GM19438 (cell line): Measurements from ENCODE around the gene ACTL8.
"Not testable (repeated sequence)": the region's sequence is repeated elsewhere in the genome, so short reads cannot be mapped to it uniquely, and the experiment has no call there.

Source experiments
- ATAC-seq: cut with Tn5 transposase; IDR thresholded peaks from one replicate; pipeline ENCODE4 v1.9.1; 2021; ENCODE audit warnings: low read depth; ENCODE audit not compliant: unreplicated experiment

The ACTL8 gene

DNA sequence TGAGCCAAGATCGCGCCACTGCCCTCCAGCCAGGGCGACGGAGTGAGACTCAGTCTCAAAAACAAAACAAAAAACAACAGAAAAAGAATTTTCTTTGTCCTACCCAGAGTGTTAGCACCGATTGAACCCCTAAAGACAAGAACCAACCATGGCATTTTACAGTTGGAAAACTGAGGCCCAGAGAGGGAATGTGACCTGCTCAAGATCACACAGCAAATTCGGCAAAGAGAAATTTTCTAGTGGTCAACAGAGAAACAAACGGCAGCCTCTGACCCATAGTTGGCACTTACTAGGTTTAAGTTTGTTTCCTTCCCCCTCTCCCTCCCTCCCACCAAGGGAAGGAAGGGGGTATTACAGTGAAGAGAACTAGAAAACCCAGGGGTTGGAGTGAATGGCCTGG lies 20.5 kb upstream of the ACTL8 start:
- no peak for ATAC-seq

DNA sequence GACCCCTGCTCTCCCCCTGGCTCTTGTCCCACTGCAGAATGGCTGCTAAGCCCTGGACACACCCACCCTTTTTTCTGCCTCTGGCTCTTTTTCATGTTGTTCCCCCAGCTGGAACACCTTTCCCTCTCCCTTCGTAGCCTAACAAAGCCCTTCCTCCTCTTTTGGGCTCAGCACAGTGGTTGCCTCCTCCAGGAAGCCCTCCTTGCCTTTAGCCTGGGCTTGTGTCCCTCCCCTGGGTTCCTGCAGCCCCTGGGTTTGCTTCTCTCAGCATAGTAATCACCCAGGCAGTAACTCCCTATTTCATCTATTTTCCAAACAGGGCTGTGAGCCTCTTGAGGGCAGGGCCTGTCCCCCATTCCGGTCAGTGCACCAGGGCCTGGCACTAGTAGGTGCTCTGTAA lies 19.8 kb upstream of the ACTL8 start:
- no peak for ATAC-seq

DNA sequence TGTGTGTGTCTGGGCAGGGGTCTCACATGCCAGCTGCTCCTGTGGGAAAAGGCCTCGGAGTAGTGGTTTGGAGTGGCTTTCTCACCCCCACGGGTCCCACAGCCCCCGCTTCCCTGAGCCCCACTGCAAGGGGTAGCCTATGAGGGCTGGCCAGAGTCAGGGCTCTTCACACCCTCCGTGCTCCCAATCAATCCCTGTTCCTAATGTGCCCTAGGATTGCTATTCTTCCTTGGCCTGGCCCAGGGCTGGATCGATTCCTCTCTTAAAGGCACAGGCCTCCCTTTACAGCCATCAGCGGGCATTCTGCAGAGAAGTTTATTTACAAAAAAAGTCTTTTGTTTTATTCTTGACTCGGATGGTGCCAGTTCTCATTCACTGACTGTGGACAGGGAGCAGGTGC lies 19.3 kb upstream of the ACTL8 start:
- no peak for ATAC-seq

DNA sequence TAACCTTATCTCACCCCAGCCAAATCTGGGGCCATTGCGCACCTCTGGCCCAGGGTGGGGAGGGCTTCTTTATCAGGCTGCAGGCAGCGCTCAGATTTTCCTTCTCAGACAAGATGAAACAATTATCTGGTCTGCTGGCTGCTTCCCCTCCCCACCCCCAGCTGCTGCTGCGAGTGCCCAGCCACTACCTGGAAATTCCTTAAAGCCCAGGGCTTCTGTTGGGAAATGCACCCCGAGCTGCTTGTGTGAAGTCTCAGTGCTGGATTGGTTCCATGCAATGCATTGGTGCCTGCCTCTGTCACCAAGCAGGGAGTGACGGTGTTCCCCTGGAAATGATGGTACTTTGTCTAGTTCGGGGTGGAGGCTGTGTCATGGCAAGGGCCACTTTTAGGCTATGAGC lies 18.5 kb upstream of the ACTL8 start:
- no peak for ATAC-seq

DNA sequence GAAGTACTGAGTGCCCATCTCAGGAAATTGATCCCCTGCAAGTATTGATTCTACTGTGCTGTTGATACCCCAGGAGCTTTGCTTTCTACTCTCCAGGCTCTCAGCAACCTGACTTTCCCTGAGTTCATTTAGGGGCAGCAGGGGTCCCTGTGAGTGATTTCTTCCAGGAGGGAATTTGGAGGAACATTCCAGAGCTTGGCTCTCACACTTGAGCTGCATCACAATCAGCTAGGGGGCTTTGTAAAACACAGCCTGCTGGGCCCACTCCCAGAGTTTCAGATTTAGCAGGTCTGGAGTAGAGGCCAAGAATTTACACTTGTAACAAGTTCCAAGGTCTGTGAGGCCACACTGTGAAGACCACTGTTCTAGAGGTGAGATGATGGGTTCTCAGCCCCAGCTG lies 16.1 kb upstream of the ACTL8 start:
- ATAC-seq, result no peak

DNA sequence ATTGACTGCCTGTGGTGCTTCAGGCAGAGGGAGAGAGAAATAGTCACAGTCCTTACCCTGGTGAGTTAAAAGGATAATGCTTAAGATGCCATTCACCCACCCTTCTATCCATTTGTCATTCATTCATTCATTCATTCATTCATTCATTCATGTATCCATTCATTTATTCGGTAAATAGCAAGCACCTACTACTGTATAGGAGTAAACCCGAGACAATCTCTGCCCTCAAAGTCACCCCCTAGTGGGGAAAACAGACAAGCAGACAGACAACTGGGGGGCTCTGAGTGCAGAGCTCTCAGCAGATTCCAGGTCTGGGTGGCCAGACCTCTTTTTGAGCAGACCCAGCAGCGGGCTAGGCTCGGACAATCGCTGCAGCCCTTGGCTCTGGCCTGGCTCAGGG lies 14.1 kb upstream of the ACTL8 start:
- ATAC-seq, result no peak

DNA sequence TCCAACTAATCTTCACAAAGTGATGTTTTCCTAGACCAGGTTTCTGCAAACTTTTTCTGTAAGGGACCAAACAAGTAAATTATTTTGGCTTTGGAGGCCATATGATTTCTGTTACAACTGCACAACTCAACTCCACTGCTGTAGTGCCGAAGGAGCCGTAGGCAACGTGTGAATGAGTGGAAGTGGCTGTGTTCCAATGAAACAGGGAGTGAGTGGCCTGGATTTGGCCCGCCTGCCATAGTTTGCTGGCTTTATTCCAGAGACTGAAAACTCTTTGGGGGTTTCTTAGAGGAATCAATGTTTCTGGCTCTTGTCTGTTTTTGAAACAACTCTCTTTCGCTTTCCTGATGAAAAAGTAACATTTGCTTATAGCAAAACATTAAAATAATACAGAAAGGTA lies 12.6 kb upstream of the ACTL8 start:
- ATAC-seq, result no peak

DNA sequence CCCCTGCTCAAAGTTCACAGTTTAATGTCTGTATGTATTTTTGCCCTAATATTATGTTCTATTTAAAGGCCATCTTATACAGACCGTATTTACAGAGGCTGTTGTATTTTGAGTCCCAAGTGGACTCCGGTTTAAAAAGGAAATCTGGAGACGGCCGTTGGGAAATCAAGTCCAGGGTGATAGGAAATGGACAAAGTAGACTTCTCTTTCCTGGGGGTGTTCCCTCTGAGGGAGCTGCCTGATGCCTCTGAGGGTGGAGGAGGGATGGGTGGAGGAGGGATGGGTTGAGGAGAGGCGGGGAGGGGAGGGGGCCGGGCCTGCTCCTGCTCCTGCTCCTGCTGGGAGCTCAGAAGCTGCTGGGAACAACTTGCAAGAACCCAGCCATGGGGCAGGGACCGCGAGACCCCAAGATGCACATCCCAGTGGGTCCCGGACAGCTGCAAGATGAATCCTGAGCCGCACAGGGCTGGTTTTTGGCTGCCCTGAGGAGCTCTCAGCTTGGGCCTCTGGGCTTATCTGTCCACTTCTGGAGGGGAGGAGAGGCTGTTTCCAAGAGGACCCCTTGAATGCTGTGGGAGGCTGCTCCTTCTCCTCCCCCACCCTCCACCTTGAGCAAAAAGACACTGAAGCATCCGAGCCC lies 12.0 kb upstream of the ACTL8 start:
- no peak for ATAC-seq

DNA sequence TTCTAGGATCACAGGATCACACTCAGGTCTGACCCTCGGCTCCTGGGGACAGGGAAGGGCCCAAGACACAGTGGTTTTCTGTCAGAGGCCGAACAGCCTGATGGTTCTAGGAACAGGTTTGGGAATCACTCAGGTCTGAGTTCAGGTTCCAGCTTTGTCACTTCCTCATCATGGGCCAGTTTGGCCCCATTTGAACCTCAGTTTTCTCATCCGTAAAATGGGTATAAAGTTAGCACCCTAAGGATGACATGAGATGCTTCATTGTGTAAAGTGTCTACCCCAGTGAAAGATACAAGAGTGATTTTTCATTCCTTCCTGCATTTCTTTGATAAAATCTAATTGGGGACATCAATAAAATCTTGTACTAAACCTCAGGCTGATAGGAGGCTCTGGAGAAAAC lies 11.2 kb upstream of the ACTL8 start:
- ATAC-seq, result no peak

DNA sequence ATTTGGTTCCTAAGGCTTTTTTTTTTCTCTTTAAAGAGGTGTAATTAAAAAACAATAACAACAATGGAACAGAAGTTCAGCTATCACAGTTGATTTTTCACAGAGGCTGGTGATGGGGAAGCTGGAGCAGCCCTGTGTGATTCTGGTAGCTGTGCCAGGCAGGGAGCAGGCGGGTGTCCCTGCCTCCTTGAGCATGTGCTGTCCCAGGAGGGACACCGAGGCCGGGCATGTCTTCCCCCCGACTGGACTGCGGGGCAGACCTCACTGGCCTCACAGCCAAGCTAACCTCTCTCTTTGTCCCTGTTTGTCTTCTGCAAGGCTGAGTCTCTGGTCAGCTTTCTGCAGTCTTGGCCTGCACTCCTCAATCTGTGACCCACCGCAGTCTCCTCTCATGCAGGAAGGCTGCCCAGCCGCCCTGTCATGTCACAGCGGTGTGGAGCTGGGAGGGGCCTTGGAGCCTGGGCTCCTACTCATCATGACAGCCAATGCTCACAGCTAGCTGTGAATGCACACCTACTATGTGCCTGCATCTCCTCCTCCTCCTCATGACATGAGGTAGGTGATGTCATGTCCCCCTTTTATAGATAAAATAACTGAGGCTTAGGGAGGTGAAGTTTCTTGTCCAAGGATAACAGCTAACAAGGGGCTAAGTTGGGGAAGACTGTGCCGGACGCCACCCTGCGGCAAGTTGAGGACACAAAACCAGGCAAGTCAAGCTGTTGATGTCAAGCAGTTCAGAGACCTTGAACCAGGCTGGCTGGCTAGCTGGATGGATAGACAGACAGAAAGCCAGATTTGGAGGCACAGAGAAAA lies 10.3 kb upstream of the ACTL8 start:
- ATAC-seq, result no peak

DNA sequence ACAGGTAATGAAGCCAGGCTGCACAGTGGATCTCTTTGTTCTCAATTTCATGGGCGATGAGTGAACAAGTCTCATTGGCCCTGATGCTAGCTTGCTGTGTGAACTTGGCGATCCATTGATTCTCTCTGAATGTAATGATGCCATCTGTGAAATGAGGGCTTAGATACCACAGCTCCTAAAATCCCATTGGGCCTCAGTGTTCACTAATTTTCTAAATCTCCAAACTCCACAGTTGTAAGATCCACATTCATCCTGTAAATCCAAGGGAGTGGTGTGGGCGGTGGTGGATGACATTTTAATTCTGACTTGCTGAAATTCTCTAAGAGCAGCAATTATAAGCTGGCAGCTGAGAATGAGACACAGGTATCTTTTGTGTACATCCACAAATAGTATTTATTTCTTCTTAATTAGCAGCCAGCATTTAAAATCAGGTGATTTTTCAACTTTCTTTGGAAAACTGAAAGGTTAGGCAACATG lies 9.6 kb upstream of the ACTL8 start:
- ATAC-seq, result no peak

DNA sequence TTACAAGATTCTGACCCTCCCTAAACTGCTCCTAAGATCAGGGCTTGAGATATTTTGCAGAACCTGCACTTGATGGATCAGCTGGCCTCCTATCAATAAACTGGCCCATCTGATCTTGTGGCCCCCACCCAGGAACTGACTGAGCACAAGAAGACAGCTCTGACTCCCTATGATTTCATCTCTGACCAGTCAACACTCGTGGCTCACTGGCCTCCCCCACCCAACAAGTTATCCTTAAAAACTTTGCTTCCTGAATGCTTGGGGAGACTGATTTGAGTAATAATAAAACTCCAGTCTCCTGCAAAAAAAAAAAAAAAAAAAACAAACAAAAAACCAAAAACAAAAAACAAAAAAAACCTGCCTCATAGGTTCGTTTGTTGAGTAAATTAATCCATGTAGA lies 8.9 kb upstream of the ACTL8 start:
- ATAC-seq, result not testable (repeated sequence)

DNA sequence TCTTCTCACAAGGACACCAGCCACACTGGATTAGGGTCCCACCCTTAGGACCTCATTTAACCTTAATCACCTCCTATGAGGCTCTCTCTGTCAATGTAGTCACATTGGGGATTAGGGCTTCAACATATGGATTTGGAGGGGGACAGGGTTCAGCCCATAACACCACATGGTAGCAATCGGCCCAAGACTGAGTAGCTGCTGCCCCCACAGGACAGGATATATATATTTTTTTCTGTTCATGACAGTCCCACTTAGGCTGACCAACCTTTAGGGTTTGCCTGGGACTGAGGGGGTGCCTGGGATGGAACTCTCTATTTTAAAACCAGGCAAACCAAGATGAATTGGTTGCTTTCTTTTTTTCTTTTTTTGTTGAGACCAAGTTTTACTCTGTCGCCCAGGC lies 8.2 kb upstream of the ACTL8 start:
- no peak for ATAC-seq

DNA sequence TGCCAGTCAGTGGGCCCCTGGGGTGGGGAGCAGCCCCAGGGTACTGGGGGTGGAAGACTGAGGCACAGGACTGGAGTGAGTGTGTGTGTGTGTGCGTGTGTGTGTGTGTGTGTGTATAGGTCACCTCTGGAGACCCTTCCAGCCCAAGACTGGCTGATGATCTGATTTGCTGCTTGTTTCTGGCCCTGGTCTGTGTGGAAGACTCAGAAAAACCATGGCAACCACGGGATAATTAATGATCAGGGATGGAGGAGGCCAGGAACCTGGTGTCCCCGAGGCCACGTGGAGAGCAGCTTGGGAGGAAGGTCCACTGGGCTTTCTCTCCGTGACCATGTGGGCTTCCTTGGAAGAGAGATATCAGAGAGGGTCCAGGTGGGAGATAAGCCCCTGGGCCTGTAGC lies 4.8 kb upstream of the ACTL8 start:
- ATAC-seq, result no peak

DNA sequence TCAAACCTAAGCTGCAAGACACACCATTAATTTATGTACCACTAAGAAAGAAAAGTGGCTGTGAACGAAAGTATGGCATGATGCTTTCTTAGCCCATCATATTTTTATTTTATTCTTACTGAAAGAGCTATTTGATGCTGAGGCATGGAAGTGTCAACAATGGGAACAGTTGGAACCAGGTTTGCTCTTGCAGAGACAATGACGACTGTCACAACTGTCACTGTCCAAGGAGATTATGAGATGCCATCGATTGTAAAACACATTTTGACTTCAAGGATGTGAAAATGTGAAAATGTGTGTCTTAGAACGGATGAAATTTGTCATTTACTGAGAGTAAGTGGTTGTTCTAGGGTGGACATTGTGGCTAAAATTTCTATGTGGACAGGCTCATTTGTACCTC lies 2.8 kb upstream of the ACTL8 start:
- no peak for ATAC-seq

DNA sequence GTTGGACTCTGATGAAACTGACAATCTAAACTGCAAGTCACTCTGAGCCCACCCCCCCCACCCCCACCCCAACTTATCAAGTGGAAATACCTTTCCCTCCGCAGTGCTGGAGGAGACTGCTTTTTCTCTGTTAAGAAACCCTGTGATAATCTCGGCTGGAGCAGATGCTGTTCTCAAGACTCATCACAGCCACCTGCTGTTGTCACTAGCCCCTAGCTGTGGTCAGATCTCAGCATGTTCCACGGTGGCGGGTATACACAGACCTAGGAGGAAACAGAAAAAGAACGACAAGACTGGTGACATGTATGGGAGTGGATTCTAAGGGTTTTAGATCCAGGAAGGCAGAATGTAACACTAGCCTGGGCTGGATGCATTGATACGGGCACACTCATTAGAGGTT lies 2.3 kb downstream of the ACTL8 start:
- ATAC-seq, result no peak

DNA sequence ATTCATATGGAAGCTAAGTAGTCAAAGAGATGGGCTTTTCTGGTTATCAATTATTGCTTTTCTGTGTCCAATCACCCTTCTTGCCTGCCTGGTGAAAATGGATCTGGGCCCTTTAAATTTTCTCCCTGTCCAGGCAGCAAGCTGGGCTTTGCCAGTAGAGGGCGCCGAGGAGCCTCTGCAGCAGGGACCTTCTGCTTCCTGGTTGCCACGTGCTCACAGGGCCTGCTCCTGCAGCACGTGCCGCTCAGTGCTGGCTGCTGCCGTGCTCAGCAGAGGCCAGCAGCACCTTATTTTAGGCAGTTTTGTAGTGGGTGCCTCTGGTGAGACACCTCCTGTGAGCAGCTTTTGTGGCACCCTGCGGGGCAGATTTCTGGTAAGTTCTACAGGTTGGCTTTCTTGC lies 4.0 kb downstream of the ACTL8 start:
- no peak for ATAC-seq

DNA sequence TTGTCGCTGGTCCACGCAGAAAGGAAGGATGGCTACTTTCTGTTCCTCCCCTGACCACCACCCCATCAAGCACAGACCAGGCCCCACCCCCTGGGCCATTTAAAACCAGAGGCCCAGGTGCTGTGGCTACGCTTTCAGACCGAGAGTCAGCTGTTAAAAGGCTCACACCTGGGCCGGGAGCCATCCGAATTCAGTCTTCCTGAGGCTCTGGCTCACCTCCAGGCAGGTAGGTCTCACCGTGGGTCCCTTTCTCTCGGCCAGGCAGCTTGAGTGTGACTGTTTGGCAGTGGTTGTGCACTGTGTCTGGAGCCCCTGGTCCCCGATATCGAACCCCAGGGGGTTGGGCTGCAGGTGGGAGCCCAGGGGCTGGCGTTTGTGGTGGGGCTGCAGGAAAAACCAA lies 7.2 kb downstream of the ACTL8 start:
- no peak for ATAC-seq

DNA sequence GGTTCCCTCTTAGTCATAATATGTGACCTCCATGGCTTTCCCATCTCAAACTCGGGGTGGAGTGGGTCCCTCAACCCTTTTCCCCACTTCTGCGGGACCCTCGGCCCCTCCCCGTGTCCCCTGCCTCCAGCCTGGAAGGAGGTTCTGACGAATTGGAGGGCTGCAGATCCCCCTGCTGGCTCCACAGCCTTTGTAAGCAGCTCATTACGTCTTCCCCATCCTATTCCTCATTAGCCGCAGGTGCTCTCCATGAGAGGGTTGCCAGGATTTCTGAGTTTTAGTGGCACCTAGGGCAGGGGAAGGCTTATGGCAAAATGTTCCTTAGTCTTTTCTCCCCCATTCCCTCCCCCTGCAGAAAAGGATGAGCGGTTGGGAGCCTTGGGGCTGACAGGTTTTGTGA lies 8.3 kb downstream of the ACTL8 start:
- ATAC-seq, result no peak

DNA sequence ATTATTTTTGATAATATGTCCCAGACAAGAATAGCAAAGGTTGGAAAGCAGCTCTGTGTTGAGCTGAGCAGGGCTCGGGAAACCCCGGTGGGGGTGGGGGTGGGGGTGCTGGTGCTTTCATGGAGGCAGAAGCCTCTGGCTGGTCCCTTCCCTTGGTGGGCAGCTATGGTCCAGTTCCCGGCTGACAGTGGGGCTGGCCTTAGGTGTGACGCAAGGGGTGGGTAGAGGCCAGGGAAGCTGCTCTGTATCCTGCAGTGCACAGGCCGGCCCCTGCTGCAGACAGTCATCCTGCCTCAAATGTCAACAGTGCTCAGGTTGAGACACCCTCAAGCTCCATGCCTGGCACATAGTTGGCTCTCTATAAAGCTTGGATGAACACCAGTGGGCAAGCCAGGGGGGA lies 8.9 kb downstream of the ACTL8 start:
- ATAC-seq, result no peak

DNA sequence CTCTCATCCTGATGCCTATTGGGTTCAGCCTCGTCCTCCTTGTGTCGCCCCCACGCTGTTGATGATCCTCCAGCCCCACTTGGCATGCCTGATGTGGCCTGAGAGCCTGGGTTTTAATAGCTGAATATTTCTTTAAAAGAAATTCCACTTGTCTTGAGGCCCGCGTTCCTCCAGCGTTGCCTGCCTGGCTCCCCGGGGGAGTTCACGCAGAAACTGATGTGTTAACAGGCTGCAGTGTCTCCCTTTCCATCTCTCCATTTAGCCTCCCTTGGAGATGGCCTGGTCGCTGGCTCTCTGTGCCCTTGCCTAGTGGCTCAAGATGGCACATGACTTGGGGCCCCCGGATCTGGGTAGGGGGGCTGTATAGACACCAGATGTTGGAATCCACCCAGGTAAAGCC lies 9.5 kb downstream of the ACTL8 start:
- no peak for ATAC-seq
